ENCODE data around the gene ZAP70. TPM values are rescaled to one million over a fixed set of nuclear protein-coding genes. Genes with fewer than 3 reads are reported as not detected.

The ZAP70 gene
- polyA plus RNA-seq, 4 donors: 1.2 to 2.2 (median 1.7) TPM

DNA sequence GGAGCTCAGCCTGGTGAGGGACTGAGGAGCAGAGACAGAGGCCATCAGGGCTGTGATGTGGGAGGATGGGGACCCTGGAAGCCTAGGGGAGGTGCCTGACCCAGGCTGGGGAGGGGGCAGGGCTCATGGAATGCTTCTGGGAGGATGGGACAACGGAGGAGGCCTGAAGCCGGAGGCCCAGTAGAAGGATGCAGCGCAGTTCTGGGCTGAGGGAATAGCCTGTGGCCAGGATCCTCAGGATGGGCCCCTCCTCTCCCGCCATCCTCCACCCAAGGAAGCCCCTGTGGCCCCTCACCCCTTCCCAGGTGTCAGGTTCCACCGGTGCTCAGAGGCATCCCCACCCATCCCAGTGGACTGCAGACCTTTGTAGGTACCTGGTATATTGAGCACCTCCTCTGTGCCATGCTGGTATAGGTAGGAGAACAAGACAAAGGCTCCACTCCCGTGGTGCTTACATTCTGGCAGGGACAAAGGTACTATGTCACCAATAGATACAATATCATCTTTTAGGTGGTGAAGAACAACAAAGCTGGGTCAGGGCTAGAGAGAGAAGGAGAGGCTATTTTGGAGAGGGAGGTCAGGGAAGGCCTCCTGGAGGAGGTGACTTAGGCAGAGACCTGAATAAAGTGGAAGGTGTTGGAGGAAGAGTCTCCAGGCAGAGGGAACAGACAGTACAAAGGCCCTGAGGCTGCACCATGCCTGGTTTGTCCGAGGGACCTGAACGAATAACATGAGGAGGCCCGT, 2.7 kb downstream of the ZAP70 start:
- DNase-seq (ENCODE audit: low read depth in 4 of 4, low spot score in 3 of 4): no peak

DNA sequence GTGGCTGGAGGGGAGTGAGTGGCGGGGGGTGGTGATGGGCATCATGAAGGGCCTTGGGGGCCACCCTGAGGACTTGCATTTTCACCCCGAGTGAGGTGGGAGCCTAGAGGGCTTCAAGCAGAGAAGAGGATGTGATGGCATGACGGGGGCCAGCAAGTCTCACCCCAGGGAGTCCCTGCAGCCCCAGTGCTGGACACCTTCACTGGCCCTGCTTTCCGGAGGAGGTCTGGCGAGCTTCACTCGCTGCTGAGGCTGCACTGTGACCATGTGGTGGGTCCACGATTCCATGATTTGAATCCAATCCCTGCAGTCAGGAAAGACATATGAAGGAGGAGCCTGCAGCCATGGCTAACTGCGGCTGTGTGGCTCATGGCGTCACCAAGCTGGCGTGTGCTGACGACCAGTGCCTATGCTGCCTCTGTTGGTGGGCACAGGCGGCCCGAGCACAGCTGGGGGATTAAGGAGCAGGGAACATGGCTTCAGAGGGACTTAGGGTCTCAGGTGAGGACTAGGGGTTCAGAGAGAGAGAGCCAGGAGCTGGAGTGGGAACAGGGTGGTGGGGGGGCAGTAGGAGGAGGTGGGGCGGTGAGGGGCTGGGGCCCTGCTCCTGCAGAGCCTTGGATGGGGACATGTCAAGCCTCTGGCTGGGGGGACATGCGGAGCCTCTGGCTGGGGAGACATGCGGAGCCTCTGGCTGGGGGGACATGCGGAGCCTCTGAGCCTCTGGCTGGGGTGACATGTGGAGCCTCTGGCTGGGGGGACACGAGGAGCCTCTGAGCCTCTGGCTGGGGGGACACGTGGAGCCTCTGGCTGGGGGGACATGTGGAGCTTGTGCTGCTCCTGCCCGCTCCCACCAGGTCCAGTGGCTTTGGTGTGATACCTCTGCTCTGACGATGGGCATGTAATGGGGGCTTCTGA, 3.6 kb downstream of the ZAP70 start:
- DNase-seq (ENCODE audit: low read depth in 4 of 4, low spot score in 3 of 4): no peak

GRCh38 chr2:97717613-97717995, 4.2 kb downstream of the ZAP70 start:
- DNase-seq (ENCODE audit: low read depth in 4 of 4, low spot score in 3 of 4): no peak

GRCh38 chr2:97718051-97718882, 4.9 kb downstream of the ZAP70 start:
- no peak for DNase-seq (ENCODE audit: low read depth in 4 of 4, low spot score in 3 of 4)

GRCh38 chr2:97718942-97719341, 5.6 kb downstream of the ZAP70 start:
- no peak for DNase-seq (ENCODE audit: low read depth in 4 of 4, low spot score in 3 of 4)

DNA sequence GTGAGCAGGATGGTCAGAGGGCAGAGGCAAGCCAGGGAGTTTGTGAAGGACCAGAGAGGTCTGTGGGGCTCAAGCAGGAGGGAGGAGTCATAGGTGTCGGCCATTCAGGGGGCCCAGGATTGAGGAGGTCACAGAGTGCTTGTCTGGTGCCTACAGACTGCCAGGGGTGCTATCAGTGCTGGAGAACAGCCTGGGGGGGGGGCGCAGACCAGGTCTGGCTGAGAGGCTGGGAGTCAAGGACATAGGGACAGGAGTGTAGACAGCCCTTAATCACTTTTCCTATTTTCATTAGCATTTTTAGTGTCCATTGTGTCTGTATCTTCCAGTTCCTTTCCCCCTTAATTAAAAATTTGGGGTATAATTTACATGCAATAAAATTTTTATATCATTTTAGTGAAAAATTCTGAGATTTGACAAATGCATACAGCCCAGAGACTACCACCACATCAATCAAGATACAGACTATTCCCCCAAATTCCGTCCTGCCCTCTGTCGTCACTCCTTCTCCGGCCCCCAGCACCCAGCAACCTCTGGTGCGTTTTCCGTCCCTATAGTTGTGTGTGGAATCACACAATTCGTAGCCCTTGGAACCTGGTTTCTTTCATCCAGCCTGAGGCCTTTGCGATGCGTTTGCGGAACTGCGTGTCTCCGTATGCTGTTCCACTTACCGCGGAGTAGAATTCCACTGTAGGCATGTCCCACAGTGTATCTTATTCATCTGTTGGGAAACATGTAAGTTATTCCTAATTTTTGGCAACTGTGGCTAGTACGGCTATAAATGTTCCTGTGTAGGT, 6.2 kb downstream of the ZAP70 start:
- DNase-seq (ENCODE audit: low read depth in 4 of 4, low spot score in 3 of 4): no peak

- no peak for DNase-seq (ENCODE audit: low read depth in 4 of 4, low spot score in 3 of 4)
Observed at GRCh38 chr2:97720746-97721145, 7.4 kb downstream of the ZAP70 start.

DNA sequence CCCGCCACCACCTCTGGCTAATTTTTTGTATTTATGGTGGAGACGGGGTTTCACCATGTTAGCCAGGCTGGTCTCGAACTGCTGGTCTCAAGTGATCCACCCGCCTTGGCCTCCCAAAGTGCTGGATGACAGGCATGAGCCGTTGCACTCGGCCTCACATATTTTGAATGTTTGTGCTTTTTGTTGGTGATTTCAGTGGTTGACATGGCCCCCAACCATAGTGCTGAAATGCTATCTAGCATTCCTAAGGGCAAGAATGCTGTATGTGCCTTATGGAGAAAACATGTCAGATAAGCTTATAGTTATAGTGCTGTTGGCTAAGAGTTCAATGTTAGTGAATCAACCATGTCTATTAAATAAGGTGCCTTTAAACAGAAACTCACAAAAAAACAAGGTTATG, 8.9 kb downstream of the ZAP70 start:
- no peak for DNase-seq (ENCODE audit: low read depth in 4 of 4, low spot score in 3 of 4)

DNA sequence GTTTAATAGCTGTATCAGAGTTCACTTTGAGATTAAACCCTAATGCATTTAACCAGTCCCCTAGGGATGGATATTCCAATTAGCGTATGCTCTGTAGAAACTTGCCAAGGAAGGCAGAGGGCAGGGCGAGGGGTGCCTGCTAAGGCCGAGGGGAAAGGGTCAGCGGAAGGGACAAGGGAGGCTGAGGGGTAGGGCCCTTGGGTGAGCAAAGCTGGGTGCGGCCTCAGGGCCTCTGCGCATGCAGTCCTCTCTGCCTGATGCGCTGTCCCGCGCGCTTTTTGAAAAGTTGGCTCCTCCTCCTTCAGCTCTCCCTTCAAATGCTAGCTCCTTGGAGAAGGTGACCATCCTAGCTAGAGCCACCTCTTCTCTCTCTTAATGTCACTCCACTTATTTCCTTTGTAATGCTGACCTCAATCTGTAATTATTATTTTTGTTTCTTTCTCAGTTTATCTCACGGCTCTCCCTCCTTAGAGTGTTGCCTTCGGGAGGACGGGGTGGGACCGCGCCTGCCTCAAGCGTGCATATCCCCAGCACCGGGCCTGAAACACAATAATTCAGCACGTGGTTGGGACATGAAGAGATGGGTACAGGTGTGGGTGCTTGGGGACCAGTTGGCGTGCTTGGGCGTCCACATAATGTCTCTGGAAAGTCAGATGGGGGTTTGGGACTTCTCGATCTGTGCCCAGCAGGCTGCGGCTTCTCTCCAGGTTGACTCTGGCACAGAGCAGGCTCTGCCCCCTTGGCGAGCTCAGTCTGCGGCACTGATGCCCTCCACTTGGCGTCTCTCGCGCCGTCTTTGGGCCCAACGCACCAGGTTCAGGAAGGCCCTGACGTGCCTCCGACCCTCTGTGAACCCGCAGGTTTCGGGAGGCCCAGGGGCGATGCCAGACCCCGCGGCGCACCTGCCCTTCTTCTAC, 10.0 kb downstream of the ZAP70 start:
- DNase-seq (ENCODE audit: low read depth in 4 of 4, low spot score in 3 of 4): no peak

DNA sequence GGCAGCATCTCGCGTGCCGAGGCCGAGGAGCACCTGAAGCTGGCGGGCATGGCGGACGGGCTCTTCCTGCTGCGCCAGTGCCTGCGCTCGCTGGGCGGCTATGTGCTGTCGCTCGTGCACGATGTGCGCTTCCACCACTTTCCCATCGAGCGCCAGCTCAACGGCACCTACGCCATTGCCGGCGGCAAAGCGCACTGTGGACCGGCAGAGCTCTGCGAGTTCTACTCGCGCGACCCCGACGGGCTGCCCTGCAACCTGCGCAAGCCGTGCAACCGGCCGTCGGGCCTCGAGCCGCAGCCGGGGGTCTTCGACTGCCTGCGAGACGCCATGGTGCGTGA, 10.7 kb downstream of the ZAP70 start:
- no peak for DNase-seq (ENCODE audit: low read depth in 4 of 4, low spot score in 3 of 4)

DNA sequence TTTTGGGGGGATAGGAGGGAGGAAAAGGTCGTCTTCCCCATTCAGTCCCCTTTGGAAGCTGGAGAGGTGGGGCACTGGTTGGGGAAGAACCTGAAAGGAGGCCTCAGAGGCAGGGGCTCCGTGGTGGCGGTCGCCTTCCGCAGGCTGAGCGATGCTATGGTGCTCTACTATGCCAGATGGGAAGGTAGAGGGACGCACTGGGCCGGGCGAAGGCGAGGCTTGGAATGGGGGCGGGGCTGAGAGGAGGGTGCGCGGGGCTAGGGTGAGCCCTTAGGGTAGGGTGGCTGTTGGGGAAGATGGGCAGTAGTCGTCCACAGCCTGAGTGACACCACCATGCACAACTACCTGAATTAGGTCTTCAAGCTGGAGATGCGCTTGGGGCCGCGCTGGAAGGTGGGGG, 11.1 kb downstream of the ZAP70 start:
- no peak for DNase-seq (ENCODE audit: low read depth in 4 of 4, low spot score in 3 of 4)

DNA sequence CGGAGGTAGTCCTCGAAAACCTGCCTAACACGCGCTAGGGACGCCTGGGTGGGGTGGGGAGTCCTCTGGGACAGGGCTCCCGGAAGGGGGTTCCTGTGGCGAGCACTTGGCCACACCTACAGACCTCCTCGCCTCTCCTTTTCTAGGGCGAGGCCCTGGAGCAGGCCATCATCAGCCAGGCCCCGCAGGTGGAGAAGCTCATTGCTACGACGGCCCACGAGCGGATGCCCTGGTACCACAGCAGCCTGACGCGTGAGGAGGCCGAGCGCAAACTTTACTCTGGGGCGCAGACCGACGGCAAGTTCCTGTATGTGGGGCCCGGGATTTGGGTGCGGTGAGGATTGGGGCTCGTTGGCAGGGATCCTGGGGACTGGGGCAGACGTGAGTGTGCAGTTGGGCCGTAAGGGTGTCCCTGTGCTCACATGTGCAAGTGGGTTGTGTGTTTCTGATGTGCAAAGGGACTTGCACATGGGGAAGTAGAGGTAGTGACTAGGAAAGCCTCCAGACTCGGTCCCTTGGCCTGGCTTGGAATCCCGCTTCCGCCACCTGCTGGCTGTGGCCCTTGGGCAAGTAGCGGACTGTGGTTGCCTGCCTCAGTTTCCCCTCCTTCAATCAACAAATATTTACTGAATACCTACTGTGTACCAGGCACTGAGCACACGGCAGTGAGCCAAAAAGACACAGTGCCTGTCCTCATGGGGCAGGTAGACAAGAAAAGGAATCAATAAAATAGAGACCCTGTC, 11.7 kb downstream of the ZAP70 start:
- no peak for DNase-seq (ENCODE audit: low read depth in 4 of 4, low spot score in 3 of 4)

DNA sequence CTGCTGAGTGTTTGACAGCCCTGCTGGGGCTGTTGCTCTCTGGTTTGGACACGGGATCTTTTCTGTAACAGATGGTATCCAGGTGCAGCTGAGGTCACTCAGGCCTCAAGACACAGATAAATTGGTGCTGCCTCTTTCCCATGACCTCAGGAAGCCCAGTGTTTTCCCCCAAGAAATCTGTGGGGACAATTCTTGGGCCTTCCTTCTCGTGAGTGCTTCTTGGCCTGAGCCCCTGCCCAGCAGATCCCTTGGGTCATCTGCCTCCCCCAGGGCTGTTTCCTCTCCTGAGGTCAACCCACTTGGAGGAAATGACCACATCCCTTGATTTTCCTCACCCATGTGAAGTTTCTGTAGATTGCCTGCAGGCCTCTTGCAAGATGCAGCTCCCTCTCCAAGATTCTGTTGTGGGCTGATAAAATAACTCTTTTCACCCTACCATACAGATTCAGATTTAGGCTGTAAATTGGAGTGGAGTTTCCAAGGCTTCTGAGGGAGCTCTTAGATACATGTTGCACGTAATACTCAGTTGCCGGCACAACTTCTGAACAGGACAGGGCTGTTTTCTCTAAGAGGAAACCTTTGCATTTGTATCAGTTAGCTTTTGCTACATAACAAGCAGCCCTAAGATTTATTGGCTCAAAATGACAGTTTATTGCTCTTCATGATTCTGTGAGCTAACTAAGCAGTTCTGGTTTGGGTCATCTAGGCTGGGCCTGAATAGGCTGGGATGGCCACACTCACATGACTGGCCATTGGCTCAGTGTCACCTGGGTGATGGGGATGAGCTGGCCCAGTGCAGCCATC, 13.1 kb downstream of the ZAP70 start:
- DNase-seq (ENCODE audit: low read depth in 4 of 4, low spot score in 3 of 4): no peak

- DNase-seq (ENCODE audit: low read depth in 4 of 4, low spot score in 3 of 4): no peak
Observed at GRCh38 chr2:97727296-97727695, 13.9 kb downstream of the ZAP70 start.

DNA sequence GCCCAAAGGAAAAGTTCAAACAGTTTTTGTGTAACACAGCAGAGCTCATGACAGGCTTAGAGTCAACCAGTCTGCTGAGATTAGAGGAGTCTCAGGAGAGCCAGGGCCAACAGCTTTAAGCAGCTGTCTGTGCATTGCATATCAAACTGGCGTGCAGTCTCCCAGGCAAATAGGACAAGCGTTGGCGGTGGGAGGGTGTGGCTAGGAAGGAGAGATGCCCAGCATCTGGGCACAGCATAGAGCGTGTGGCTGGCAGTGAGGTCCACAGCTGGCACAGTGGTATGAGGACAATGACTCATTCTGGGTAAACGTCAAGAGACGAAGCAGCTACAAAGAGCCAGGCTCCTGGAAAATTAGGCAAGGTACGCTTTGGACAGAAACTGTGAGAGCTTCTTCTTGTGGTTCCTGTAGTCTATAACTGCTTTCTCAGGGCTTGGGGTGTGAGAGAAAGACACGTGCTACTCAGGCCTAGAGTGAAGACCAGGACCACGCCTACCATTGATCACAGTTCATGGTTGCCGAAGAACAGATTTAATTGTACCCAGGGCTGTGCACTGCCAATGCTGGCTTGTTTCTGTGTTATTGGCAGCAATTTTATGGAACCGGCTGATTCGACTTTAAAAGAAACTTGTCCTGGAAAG, 14.8 kb downstream of the ZAP70 start:
- no peak for DNase-seq (ENCODE audit: low read depth in 4 of 4, low spot score in 3 of 4)

GRCh38 chr2:97730245-97730644, 16.9 kb downstream of the ZAP70 start:
- DNase-seq (ENCODE audit: low read depth in 4 of 4, low spot score in 3 of 4): no peak

DNA sequence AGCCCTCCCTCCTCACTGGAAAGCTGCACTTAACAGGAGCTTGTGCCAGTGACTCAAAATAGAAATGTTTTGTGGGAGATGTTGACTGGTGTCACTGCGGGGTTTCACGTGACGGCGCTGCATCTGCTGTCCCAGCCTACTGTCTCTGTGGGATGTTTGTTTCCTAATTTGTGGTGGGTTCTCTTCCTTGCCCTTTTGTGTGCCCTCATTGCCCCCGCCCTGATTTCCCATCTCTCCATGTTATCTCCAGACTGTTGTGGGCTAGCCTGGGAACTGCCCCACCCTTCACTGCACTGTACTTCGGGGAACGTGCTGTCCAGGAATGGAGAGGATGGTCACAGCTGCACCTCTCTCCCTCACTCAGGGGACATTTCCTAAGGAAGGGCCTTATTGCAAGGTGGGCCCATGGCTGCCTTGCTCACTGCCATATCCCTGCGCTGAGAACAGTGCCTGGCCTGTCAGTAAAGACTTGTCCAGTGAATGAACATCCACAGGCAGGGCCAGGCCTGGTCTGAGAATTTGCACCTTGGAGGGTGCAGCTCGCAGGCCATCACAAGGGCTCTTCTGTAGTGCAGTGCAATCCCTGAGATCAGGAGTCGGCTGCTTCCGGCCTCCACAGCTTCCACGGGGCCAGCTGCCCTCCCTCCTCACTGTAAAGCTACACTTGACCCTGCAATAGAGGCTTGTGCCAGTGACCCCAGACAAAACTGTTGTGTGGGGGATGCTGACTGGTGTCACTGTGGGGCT, 18.1 kb downstream of the ZAP70 start:
- no peak for DNase-seq (ENCODE audit: low read depth in 4 of 4, low spot score in 3 of 4)
